ENCODE results near the gene DLGAP1.
"Not testable (repeated sequence)": the region's sequence is repeated elsewhere in the genome, so short reads cannot be mapped to it uniquely, and the experiment has no call there.

DNA sequence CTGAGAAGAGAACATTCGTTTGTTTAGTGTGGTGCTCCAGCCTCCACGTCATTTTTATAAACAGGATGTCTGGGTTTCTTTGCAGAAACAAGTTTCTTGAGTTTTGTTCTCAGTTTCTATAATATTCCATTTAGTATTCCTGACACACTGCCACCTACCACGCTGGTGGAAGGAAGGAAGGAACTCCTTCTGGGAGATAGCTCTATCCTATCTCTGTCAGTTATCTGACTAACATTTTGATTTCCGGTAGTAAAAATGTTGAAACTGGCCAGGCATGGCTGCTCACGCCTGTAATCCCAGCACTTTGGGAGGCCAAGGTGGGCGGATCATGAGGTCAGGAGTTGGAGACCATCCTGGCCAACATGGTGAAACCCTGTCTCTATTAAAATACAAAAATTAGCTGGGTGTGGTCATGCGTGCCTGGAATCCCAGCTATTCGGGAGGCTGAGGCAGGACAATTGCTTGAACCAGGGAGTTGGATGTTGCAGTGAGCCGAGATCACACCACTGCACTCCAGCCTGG lies 804.5 kb downstream of the DLGAP1 start:
- TF ChIP-seq, protein P1, sequence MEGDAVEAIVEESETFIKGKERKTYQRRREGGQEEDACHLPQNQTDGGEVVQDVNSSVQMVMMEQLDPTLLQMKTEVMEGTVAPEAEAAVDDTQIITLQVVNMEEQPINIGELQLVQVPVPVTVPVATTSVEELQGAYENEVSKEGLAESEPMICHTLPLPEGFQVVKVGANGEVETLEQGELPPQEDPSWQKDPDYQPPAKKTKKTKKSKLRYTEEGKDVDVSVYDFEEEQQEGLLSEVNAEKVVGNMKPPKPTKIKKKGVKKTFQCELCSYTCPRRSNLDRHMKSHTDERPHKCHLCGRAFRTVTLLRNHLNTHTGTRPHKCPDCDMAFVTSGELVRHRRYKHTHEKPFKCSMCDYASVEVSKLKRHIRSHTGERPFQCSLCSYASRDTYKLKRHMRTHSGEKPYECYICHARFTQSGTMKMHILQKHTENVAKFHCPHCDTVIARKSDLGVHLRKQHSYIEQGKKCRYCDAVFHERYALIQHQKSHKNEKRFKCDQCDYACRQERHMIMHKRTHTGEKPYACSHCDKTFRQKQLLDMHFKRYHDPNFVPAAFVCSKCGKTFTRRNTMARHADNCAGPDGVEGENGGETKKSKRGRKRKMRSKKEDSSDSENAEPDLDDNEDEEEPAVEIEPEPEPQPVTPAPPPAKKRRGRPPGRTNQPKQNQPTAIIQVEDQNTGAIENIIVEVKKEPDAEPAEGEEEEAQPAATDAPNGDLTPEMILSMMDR (IDR thresholded peaks at IDR 0.05), result not testable (repeated sequence)
- not testable (repeated sequence) for TF ChIP-seq ZFX (IDR thresholded peaks at IDR 0.05; ENCODE audit: borderline replicate concordance)
